ENCODE results near the gene CREBZF.

DNA sequence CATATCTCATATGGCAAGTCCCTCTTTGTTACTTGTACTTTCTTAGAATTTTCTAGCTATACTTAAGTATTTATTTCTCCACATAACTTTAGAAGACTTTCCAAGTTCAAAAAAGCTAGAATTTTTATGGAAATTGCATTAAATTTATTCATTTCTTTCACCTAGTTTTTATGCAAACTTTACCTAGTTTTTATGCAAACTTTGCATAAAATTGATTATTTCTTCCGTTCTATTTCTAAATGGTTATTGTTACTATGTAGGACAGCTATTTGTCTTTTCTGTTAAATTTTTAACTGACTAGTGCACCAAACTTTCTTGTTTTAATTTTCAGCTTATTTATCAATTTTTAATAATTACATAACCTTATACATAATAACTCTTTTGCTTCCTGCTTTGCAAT is 3.2 kb upstream of the CREBZF start:
- TF ChIP-seq POLR2A (IDR thresholded peaks at IDR 0.05) = no peak
- TF ChIP-seq, protein P1, sequence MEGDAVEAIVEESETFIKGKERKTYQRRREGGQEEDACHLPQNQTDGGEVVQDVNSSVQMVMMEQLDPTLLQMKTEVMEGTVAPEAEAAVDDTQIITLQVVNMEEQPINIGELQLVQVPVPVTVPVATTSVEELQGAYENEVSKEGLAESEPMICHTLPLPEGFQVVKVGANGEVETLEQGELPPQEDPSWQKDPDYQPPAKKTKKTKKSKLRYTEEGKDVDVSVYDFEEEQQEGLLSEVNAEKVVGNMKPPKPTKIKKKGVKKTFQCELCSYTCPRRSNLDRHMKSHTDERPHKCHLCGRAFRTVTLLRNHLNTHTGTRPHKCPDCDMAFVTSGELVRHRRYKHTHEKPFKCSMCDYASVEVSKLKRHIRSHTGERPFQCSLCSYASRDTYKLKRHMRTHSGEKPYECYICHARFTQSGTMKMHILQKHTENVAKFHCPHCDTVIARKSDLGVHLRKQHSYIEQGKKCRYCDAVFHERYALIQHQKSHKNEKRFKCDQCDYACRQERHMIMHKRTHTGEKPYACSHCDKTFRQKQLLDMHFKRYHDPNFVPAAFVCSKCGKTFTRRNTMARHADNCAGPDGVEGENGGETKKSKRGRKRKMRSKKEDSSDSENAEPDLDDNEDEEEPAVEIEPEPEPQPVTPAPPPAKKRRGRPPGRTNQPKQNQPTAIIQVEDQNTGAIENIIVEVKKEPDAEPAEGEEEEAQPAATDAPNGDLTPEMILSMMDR (IDR thresholded peaks at IDR 0.05 in 4 of 5, conservative IDR thresholded peaks at IDR 0.05 in 1 of 5) = no peak
